ENCODE measurements around the gene SURF1. TPM values are rescaled to one million over a fixed set of nuclear protein-coding genes. Genes with fewer than 3 reads are reported as not detected.
A peak's percentile ranks its signal among the peaks of the same experiment; 100 is the strongest.

The SURF1 gene
- total and polyA plus RNA-seq, 9 of the 15 experiments (the other 6 are each of a cell fraction or from before 2014, with no cell fraction given) = 16.1 to 31.3 (median 20.9) TPM

- TF ChIP-seq, protein P1, sequence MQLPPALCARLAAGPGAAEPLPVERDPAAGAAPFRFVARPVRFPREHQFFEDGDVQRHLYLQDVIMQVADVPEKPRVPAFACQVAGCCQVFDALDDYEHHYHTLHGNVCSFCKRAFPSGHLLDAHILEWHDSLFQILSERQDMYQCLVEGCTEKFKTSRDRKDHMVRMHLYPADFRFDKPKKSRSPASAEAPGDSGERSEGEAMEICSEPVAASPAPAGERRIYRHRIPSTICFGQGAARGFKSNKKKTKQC (CRISPR knock-in tag; IDR thresholded peaks at IDR 0.05) = no peak; the same call in 1 of the 2 replicates
- TF ChIP-seq SREBF2 (CRISPR knock-in tag; IDR thresholded peaks at IDR 0.05) (0 out of 2 replicates have a peak, but pooled peaks have one; percentile 51), KAT8 (IDR thresholded peaks at IDR 0.05; ENCODE audit: low read depth) (no peak), PCBP2 (IDR thresholded peaks at IDR 0.05; ENCODE audit: low read depth, low read length, poor library complexity, severe bottlenecking) (no peak), FOSL1 (tag; conservative IDR thresholded peaks at IDR 0.05) (peak; percentile 34; the same call in 1 of the 2 replicates), HES1 (IDR thresholded peaks at IDR 0.05; ENCODE audit: low read depth) (no peak), ZNF197 (CRISPR knock-in tag; IDR thresholded peaks at IDR 0.05; ENCODE audit: low read depth) (no peak), ZNF445 (CRISPR knock-in tag; IDR thresholded peaks at IDR 0.05; ENCODE audit: low read depth) (0 out of 2 replicates have a peak, but pooled peaks have one; percentile 57), MXD1 (CRISPR knock-in tag; IDR thresholded peaks at IDR 0.05; ENCODE audit: borderline replicate concordance, poor library complexity, severe bottlenecking) (peak; percentile 77), TOE1 (IDR thresholded peaks at IDR 0.05; ENCODE audit: borderline replicate concordance) (peak; percentile 90), TOE1 (CRISPR knock-in tag; IDR thresholded peaks at IDR 0.05; ENCODE audit: borderline replicate concordance, low read depth) (0 out of 2 replicates have a peak, but pooled peaks have one; percentile 11), GABPA (tag; conservative IDR thresholded peaks at IDR 0.05; ENCODE audit: low read depth) (peak; percentile 97), KLF6 (CRISPR knock-in tag; IDR thresholded peaks at IDR 0.05; ENCODE audit: borderline replicate concordance) (no peak), RBM34 (IDR thresholded peaks at IDR 0.05; ENCODE audit: borderline replicate concordance, insufficient read depth, low read length) (no peak), CEBPG (CRISPR knock-in tag; IDR thresholded peaks at IDR 0.05) (0 out of 2 replicates have a peak, but pooled peaks have one; percentile 4), CEBPG (tag; conservative IDR thresholded peaks at IDR 0.05 in 1 of 2, IDR thresholded peaks at IDR 0.05 in 1 of 2) (no peak), TAF7 (tag; IDR thresholded peaks at IDR 0.05) (peak; percentile 25; the same call in 1 of the 2 replicates), CBFA2T3 (IDR thresholded peaks at IDR 0.05) (peak; percentile 16), ZNF584 (CRISPR knock-in tag; IDR thresholded peaks at IDR 0.05; ENCODE audit: low read depth) (no peak), KHSRP (IDR thresholded peaks at IDR 0.05) (no peak), RFX1 (IDR thresholded peaks at IDR 0.05) (no peak)
- TF ChIP-seq, protein P2, sequence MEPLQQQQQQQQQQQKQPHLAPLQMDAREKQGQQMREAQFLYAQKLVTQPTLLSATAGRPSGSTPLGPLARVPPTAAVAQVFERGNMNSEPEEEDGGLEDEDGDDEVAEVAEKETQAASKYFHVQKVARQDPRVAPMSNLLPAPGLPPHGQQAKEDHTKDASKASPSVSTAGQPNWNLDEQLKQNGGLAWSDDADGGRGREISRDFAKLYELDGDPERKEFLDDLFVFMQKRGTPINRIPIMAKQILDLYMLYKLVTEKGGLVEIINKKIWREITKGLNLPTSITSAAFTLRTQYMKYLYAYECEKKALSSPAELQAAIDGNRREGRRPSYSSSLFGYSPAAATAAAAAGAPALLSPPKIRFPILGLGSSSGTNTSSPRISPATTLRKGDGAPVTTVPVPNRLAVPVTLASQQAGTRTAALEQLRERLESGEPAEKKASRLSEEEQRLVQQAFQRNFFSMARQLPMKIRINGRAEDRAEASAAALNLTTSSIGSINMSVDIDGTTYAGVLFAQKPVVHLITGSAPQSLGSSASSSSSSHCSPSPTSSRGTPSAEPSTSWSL (CRISPR knock-in tag; IDR thresholded peaks at IDR 0.05; ENCODE audit: borderline replicate concordance) = no peak
Measured at GRCh38 chr9:133335924-133336811, 20.1 kb downstream of the SURF1 start, which contains the start of gene SURF6 (continued).
